Left forelimb (tissue), 1 donor: ENCODE data around the gene QPRT.
"Not testable (repeated sequence)": the region's sequence is repeated elsewhere in the genome, so short reads cannot be mapped to it uniquely, and the experiment has no call there.

ENCODE experiments used
- DNase-seq: peaks from one replicate; pipeline ENCODE4 v3.0.0-alpha.2; 2018; ENCODE audit warnings: low spot score

Gene QPRT

GRCh38 chr16:29694384-29695195 is 15.6 kb downstream of the QPRT start:
- peak; percentile 81 for DNase-seq

- DNase-seq: not testable (repeated sequence)
These were observed 16.7 kb downstream of the QPRT start for GRCh38 chr16:29695675-29696074.

GRCh38 chr16:29696881-29697331 is 17.9 kb downstream of the QPRT start:
- no peak for DNase-seq

- DNase-seq: no peak
These were observed 18.4 kb downstream of the QPRT start for GRCh38 chr16:29697391-29697790.

GRCh38 chr16:29698042-29698441 is 19.1 kb downstream of the QPRT start:
- DNase-seq: no peak

- no peak for DNase-seq
These were observed 19.7 kb downstream of the QPRT start for GRCh38 chr16:29698484-29699323.

- DNase-seq: no peak
These were observed 20.6 kb downstream of the QPRT start for GRCh38 chr16:29699324-29700219.

- DNase-seq: no peak
These were observed 21.4 kb downstream of the QPRT start for GRCh38 chr16:29700253-29700987.

- DNase-seq: no peak
These were observed 22.2 kb downstream of the QPRT start for GRCh38 chr16:29701214-29701555.

- no peak for DNase-seq
These were observed 23.3 kb downstream of the QPRT start for GRCh38 chr16:29702269-29702668.

GRCh38 chr16:29705030-29705429 is 26.1 kb downstream of the QPRT start:
- DNase-seq: no peak

- DNase-seq: not testable (repeated sequence)
These were observed 28.2 kb downstream of the QPRT start for GRCh38 chr16:29707160-29707559.

GRCh38 chr16:29708917-29709600 is 30.1 kb downstream of the QPRT start:
- DNase-seq: no peak

GRCh38 chr16:29709657-29710056 is 30.7 kb downstream of the QPRT start:
- DNase-seq: not testable (repeated sequence)

- no peak for DNase-seq
These were observed 31.5 kb downstream of the QPRT start for GRCh38 chr16:29710227-29711219.

- DNase-seq: no peak
These were observed 33.8 kb downstream of the QPRT start for GRCh38 chr16:29712809-29713208.

GRCh38 chr16:29714396-29714795 is 35.4 kb downstream of the QPRT start:
- no peak for DNase-seq

- DNase-seq: no peak
These were observed 36.0 kb downstream of the QPRT start for GRCh38 chr16:29714972-29715371.

- no peak for DNase-seq
These were observed 38.1 kb downstream of the QPRT start for GRCh38 chr16:29717113-29717512.

GRCh38 chr16:29719063-29719462 is 40.1 kb downstream of the QPRT start:
- no peak for DNase-seq
